Measurements from ENCODE around the gene DNAH2.
"Not testable (repeated sequence)": the region's sequence is repeated elsewhere in the genome, so short reads cannot be mapped to it uniquely, and the experiment has no call there.

Gene DNAH2

GRCh38 chr17:7777017-7777416 is 59.5 kb downstream of the DNAH2 start:
- no peak for DNase-seq

DNA sequence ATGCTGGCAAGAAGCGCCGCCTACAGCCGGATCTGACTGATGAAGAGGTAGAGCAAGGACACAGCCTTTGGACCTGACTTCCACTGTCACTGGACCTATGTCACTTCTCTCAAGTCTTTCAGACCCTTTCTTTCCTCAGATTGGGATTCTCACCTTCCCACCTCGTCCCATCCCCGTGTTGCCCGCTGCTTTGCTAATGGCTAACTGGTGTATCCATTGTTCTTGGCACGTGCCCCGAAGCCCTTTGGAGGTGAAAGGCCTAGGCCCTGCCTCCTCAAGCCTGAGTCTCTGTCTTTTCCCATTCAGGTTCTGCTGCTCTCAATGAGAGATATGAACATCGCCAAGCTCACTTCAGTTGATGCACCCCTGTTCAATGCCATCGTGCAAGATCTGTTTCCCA is 63.2 kb downstream of the DNAH2 start:
- no peak for DNase-seq

GRCh38 chr17:7781429-7781828 is 63.9 kb downstream of the DNAH2 start:
- DNase-seq, result no peak

GRCh38 chr17:7782240-7782639 is 64.7 kb downstream of the DNAH2 start:
- DNase-seq, result no peak

DNA sequence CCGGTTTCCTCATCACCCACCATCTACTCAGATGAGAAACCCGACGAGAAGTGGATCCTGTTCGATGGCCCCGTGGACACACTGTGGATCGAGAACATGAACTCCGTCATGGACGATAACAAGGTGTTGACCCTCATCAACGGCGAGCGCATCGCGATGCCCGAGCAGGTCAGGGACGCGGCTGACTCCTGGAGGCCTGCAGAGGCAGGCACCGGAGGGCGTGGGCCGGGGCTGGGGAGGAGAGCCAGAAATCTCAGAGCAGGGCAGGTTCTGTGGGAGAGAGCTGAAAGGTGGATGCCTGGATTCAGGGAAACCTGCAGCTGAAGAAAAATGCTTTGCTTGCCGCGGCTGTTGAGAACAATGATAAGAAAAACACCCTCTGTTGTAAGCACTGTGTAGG is 69.3 kb downstream of the DNAH2 start:
- no peak for DNase-seq

DNA sequence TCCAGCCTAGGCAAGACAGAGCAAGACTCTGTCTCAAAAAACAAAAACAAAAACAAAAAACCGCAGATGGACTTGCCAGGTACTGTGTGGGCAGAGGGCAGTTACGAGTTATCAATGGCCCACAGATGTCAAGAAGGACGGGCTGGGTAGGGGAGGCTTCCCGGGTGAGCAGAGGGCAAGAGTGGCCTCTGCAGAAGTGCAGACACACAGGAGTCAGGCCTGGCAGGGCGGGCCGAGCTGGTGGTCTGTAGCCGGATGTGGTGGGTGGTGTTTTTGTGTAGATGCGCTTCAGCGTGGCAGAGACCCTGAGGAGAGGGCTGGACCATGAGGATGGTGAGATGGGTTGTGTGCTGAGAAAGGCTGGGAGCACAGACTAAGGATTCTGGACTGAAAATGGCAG is 71.6 kb downstream of the DNAH2 start:
- no peak for DNase-seq

- no peak for DNase-seq
Observed at GRCh38 chr17:7790150-7790549, 72.6 kb downstream of the DNAH2 start.

DNA sequence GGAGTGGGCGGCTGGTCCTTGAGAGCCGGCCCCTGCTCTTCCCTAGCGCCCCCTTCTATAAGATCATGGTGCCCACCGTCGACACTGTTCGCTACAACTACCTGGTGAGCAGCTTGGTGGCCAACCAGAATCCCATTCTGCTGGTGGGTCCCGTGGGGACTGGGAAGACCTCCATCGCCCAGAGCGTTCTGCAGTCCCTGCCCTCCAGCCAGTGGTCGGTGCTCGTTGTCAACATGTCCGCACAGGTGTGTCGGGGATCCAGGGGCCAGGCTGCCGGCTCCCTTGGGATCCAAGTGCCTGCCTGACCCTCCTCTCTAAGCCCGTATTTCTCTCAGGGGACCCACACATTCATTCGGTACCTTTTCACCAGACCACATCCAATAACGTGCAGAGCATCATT is 75.1 kb downstream of the DNAH2 start:
- DNase-seq, result no peak

DNA sequence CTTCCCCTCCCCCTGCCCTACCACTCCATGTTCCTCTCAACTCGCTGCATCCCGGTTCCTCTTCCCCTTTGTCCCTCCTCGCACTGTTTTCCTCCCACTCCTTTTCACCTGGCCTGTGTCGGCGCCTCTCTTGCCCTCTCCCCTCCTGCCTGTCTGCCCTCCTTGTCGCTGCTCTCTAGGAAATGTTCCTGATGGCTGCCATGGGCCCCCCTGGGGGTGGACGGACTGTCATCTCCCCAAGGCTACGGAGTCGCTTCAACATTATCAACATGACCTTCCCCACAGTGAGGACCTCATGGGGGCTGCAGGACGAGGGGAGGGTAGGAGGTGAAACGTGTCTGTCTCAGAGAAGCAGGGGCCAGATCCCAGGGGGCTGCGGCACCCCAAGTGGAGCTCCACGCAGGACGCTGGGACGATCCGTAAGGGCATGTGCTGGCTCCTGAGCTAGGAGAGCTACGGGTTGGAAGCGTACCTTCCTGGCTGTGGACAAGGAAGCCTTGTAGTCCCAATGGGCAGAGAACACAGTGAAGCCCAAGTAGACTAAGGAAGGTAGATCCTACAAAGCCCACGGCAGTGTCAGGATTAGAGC is 76.6 kb downstream of the DNAH2 start:
- no peak for DNase-seq

- no peak for DNase-seq
Observed at GRCh38 chr17:7797976-7798375, 80.4 kb downstream of the DNAH2 start.

GRCh38 chr17:7798839-7799238 is 81.3 kb downstream of the DNAH2 start:
- DNase-seq, result no peak

- DNase-seq, result no peak
Observed at GRCh38 chr17:7803981-7804380, 86.4 kb downstream of the DNAH2 start.

GRCh38 chr17:7806587-7806986 is 89.0 kb downstream of the DNAH2 start:
- no peak for DNase-seq

DNA sequence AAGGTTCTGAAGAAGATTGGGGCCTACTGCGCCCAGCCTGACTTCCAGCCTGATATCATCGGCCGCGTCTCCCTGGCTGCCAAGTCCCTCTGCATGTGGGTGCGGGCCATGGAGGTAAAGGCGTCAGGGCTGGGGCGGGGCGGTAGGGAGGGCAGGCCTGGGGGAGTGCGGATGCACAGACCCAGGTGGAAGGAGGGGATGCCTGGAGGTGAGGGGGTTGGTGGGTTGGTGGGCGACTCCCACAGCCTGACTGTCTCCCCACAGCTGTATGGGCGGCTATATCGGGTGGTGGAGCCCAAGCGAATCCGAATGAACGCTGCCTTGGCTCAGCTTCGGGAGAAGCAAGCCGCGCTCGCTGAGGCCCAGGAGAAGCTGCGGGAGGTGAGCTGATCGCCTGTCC is 89.7 kb downstream of the DNAH2 start:
- no peak for DNase-seq

- no peak for DNase-seq
Observed at GRCh38 chr17:7809086-7809790, 91.7 kb downstream of the DNAH2 start.

- DNase-seq, result not testable (repeated sequence)
Observed at GRCh38 chr17:7809791-7810343, 92.3 kb downstream of the DNAH2 start.

DNA sequence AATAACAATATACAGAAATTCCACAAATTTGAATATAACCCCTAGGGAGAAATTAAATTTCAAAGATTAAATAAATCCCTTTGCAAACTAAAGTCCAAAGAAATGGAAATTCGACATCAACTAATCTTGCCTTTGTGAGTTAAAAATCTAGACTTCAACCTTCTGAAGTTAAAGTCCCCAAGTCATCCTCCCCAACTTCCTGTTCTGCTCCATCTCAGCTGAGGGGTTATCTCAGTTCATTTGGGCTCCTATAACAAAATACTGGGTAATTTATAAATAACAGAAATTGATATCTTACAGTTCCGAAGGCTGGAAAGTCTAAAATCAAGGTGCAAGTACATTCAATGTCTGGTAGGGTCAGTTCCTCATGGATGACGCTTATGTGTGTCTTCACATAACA is 93.7 kb downstream of the DNAH2 start:
- DNase-seq, result no peak

GRCh38 chr17:7814969-7815368 is 97.4 kb downstream of the DNAH2 start:
- no peak for DNase-seq

DNA sequence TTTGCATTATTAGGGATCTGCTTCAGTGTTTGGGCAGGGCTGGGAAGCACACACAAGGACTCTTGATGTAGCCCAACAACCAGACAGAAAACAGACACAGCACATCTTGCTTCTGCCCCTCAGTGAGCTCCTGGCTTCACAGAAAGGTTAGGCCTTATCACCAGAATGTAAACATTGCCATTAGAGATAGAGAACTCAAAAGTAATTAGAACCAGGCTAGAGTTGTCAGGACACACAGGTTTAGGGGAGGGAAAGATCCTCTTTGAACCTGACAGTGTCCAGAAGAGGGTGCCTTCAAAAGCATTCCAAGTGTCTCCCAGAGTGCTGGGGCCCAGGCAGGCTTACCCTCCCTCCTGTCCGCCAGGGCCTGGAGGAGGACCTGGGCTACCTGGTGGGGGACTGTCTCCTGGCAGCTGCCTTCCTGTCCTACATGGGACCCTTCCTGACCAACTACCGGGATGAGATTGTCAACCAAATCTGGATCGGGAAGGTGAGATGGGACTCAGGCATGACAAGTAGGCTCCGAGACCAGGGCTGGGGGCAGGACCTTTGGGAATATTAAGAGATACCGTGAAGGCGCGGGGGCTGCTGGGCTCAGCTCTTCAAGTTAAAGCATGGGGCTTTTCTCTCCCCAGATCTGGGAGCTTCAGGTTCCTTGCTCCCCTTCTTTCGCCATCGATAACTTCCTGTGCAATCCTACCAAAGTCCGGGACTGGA is 99.5 kb downstream of the DNAH2 start:
- no peak for DNase-seq

- no peak for DNase-seq
Observed at GRCh38 chr17:7817643-7817964, 100.1 kb downstream of the DNAH2 start.

GRCh38 chr17:7818026-7818425 is 100.5 kb downstream of the DNAH2 start:
- DNase-seq, result no peak

DNA sequence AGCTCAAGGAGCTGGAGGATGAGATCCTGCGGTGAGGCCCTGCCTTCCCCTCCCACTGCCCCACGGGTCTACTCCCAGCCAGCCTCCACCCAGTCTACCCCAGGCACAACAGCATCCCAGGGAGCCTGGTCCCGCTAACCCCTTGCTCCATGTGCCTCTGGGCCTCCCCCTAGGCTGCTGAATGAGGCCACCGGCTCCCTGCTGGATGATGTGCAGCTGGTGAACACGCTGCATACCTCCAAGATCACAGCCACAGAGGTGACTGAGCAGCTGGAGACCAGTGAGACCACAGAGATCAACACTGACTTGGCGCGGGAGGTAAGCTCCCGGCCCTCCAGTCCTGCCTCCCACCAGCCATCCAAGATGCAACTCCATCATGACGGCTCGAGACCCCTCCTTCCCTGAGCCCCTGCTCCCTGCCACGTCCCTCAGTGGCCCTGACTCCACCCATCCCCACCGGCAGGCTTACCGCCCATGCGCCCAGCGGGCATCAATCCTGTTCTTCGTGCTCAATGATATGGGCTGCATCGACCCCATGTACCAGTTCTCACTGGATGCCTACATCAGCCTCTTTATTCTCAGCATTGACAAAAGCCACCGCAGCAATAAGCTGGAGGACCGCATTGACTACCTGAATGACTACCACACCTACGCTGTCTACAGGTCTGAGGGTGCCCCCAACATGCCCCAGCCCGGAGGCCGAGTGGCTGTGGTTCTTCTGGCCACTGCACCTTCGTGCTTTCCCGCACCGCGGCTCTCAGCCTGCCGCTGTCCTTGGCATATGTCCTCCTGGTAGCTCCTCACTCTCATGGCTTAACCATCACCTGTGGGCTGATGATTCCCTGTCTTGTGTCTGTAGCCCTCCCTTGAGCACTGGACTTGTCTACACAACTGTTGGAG is 101.5 kb downstream of the DNAH2 start:
- no peak for DNase-seq

- no peak for DNase-seq
Observed at GRCh38 chr17:7820231-7820630, 102.7 kb downstream of the DNAH2 start.
